Ovary (tissue), 9 donors: ENCODE results near the gene WNT7B. TPM values are rescaled to one million over a fixed set of nuclear protein-coding genes. Genes with fewer than 3 reads are reported as not detected.
A peak's percentile ranks its signal among the peaks of the same experiment; 100 is the strongest.

Experiments used
- DNase-seq, 5 donors: peaks; one replicate each; pipeline ENCODE4 v3.0.0-alpha.2; 2019 to 2020
- H3K27ac ChIP-seq, 2 donors: fragments of 200-600 bp; one replicate each; pipeline versions ENCODE4 v1.5.1 to v1.8.0; 2019 to 2022
- H3K27me3 ChIP-seq: fragments of 200-600 bp; one replicate; pipeline ENCODE4 v1.8.0; 2022
- H3K36me3 ChIP-seq: fragments of 200-600 bp; sonication (generic); one replicate; pipeline ENCODE4 v1.5.1; 2019
- H3K4me1 ChIP-seq: one replicate; pipeline ENCODE4 v1.8.1; 2013; ENCODE audit warnings: mild to moderate bottlenecking, moderate library complexity; ENCODE audit not compliant: insufficient read depth
- H3K4me3 ChIP-seq: fragments of 200-600 bp; sonication (generic); one replicate; pipeline ENCODE4 v1.5.1; 2017
- H3K9me3 ChIP-seq, 2 donors: fragments of 200-600 bp in 1 of 2; sonication (generic) in 1 of 2; one replicate each; pipeline versions ENCODE4 v1.5.1 to v1.8.1; 2013 to 2019; ENCODE audit warnings: mild to moderate bottlenecking in 1 of 2, moderate library complexity in 1 of 2
- EP300 ChIP-seq: sonication (generic); formaldehyde crosslinking; IDR thresholded peaks from one replicate; pipeline ENCODE4 v1.6.1; 2017; ENCODE audit warnings: antibody characterized with exemption
- POLR2A ChIP-seq: fragments of 450-650 bp; IDR thresholded peaks from one replicate; pipeline ENCODE4 v1.6.1; 2017; ENCODE audit warnings: antibody characterized with exemption, mild to moderate bottlenecking, moderate library complexity
- WGBS, 3 donors: extraction: QIAGEN DNeasy Blood & Tissue Kit in 1 of 3; methylation state at CpG; one replicate each; pipeline versions ENCODE4 v1.1.5 to v1.1.7; 2013 to 2017; 5-methylcytosine and 5-hydroxymethylcytosine counted together
- intact Hi-C, 4 donors: fragments of 100-400 bp; cut with DNase I; formaldehyde crosslinking; loops; one replicate each; pipeline versions ENCODE4 v1.11.0 to v1.15.1; 2022 to 2023
- polyA plus RNA-seq, 2 donors: library from polyadenylated mRNA; stranded (reverse); fragments of 200-250 nt in 1 of 2; fragments of 350-450 nt in 1 of 2; fragmentation: Illumina TruSeq in 1 of 2; extraction: RNeasy Lipid Tissue Mini Kit (QIAGEN cat#74804) in 1 of 2; gene quantifications; one replicate each; pipeline ENCODE4 v1.2.3, GENCODE V29; 2013 to 2014
- total RNA-seq, 7 donors: library from RNA; depleted of rRNA in 2 of 7; stranded (reverse); fragments of >200 nt in 2 of 7; fragmentation: NEBNext Ultra II Directional in 3 of 7; extraction: Animal tissue kit (Norgen Biotek cat#: 25700) in 3 of 7; gene quantifications; one replicate each; pipeline versions ENCODE4 v1.1.0 to v1.2.4, GENCODE V29; 2016 to 2023
- TF ChIP-seq, protein P1 (sequence below), 3 donors: fragments of 450-650 bp in 2 of 3; fragments of 200-600 bp in 1 of 3; IDR thresholded peaks; one replicate each; pipeline versions ENCODE4 v1.5.1 to v1.8.0; 2016 to 2022; ENCODE audit warnings: antibody characterized with exemption in 3 of 3, mild to moderate bottlenecking in 1 of 3
- donor health status: DM: no; HTN: no; CAD: no; lungs with moderate emphysema.
- donor health status: DM: no; HTN: no; CAD: no.
- donor health status: Bipolar disorder and iron deficiency.
- donor health status: DM: yes; HTN: yes; CAD: no.
- donor health status: DM: no; HTN: no; CAD: no.
- donor health status: DM: yes; HTN: yes; CAD: no.

WNT7B gene
- total and polyA plus RNA-seq, 9 donors, result 0.22 to 2.5 (median 0.59) TPM; not detected in 5

DNA sequence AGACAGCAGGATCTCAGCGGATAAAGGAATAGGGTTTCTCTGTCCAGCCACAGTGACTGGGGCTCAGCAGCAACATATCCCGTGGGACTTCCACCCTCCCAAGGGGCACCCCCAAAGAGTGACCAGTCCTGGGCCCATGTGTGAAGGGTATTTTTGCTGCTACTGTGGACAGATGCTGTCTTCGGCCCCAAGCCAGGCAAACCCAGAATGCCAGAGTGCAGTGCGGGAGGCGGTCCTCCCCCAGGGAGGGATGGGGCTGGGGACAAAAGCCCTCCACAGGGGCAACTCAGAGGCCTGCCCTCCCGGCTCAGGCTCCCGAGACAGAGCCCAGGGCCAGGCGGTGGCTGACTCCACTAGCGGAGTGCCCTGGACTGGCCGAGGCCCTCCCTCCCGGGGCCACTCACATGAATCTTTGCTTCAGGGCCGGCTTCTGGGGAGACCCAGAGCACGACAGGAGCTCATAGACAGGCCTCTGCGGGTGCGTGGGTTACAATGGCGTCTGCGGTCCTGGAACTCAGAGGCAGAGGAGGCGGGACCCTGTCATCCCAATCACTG is 34.7 kb upstream of the WNT7B start:
- 88 to 95% (median 91%) methylated on average over 18 of the region's 18 CpGs for WGBS, 3 donors
- Histone ChIP-seq H3K27ac (no peak overlapping the region), H3K9me3 (no peaks in the 10 kb centered on the region), H3K4me3 (no peak overlapping the region), H3K4me1 (peaks cover 22% of the 10 kb centered on the region), H3K36me3 (no peaks in the 10 kb centered on the region), H3K27me3 (no peaks in the 10 kb centered on the region)
- intact Hi-C loops, result loop anchor here in 3 of 4 donors (2.0 to 10.0 kb wide), 3 partner anchors 59 to 63 kb away; no protein-coding TSS in a partner anchor
- no peak for TF ChIP-seq EP300
- no peak for TF ChIP-seq POLR2A
- TF ChIP-seq, protein P1, sequence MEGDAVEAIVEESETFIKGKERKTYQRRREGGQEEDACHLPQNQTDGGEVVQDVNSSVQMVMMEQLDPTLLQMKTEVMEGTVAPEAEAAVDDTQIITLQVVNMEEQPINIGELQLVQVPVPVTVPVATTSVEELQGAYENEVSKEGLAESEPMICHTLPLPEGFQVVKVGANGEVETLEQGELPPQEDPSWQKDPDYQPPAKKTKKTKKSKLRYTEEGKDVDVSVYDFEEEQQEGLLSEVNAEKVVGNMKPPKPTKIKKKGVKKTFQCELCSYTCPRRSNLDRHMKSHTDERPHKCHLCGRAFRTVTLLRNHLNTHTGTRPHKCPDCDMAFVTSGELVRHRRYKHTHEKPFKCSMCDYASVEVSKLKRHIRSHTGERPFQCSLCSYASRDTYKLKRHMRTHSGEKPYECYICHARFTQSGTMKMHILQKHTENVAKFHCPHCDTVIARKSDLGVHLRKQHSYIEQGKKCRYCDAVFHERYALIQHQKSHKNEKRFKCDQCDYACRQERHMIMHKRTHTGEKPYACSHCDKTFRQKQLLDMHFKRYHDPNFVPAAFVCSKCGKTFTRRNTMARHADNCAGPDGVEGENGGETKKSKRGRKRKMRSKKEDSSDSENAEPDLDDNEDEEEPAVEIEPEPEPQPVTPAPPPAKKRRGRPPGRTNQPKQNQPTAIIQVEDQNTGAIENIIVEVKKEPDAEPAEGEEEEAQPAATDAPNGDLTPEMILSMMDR (IDR thresholded peaks at IDR 0.05), result no peak
- DNase-seq, result peak in 2 of 5 donors; percentile 21 to 48

DNA sequence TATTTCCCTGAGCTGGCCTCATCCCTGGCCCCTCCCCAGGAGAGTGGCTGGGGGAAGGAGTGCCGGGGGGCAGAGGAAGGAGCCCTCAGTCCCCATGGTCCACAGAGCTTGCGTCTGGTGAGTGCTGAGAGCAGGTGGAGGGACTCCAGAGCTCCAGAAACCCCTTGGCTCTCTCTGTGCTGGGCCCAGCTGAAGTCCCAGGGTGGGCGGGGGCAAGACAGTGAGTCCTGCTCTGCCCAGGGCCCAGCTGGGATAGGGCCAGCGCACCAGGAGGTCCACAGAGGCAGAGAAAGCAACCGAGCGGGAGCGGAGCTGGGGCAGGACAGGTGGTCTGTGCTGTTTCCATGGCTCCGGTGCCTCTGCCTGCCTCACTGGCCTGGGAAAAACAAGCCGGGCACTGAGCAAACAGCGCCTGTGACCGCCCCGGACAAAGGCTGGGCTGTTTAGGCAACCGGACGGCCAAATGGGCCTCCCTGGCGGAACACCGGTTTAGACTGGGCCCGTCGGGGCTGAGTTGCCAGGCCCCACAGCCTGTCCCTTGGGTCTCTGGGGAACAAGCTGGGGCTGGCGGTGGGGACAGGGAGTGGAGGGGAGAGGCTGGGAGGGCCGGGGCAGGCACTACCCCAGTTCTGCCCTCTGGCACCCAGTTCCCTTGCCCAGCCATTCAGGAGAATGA is 34.1 kb upstream of the WNT7B start:
- Histone ChIP-seq H3K27me3 (no peaks in the 10 kb centered on the region), H3K9me3 (no peaks in the 10 kb centered on the region), H3K27ac (no peak overlapping the region), H3K4me1 (peaks cover 25% of the 10 kb centered on the region), H3K4me3 (no peak overlapping the region), H3K36me3 (no peaks in the 10 kb centered on the region)
- intact Hi-C loops, result loop anchor here in 2 of 4 donors (5.0 to 10.0 kb wide), 2 partner anchors 61 to 64 kb away; no protein-coding TSS in a partner anchor
- TF ChIP-seq, protein P1 (IDR thresholded peaks at IDR 0.05), result no peak
- TF ChIP-seq EP300 (no peak), POLR2A (no peak)
- 94 to 98% (median 95%) methylated on average over 20 of the region's 20 CpGs for WGBS, 3 donors
- DNase-seq, result peak in 3 of 5 donors; percentile 44 to 48 (median 46)

DNA sequence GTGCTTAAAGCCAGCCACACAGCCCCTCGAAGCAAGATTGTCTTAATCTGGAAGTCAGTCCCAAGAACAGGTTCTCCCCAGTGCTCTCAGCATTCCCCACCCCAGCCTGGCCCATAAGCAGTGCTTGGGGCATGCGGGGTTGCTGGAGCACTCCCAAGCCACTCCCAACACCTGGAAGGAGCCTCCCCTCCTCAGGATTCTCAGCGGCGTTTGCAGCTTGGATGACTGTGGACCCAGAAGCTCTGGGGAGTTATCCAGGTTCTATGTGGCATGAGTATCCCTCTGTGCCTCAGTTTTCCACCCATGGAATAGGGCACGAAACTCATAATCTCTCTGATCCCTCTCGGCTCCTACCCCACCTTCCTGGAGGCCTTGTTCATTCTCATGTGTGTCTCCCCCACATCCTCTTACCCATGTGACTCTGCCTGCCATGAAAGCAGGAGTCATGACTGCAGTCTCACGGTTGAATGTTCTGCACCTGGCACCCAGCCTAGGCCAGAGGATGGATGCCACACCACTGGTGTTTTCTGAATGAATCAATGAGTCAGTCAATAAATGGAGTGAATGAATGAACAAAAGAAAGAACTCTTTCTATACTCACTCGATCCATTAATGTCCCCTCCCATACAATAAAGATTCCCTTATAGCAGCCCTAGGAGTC is 33.4 kb upstream of the WNT7B start:
- no peak overlapping the region for H3K27ac ChIP-seq
- peaks cover 25% of the 10 kb centered on the region for H3K4me1 ChIP-seq
- peak in 2 of 5 donors; percentile 41 for DNase-seq
- no peak for TF ChIP-seq EP300
- TF ChIP-seq POLR2A, result no peak
- TF ChIP-seq, protein P1 (IDR thresholded peaks at IDR 0.05), result no peak
- no peaks in the 10 kb centered on the region for H3K27me3 ChIP-seq
- 80 to 89% (median 86%) methylated on average over 8 of the region's 8 CpGs for WGBS, 3 donors
- no peaks in the 10 kb centered on the region for H3K36me3 ChIP-seq
- H3K9me3 ChIP-seq, result no peaks in the 10 kb centered on the region
- no peak overlapping the region for H3K4me3 ChIP-seq
- intact Hi-C loops, result loop anchor here in 2 of 4 donors (5.0 to 10.0 kb wide), 2 partner anchors 62 to 64 kb away; no protein-coding TSS in a partner anchor

DNA sequence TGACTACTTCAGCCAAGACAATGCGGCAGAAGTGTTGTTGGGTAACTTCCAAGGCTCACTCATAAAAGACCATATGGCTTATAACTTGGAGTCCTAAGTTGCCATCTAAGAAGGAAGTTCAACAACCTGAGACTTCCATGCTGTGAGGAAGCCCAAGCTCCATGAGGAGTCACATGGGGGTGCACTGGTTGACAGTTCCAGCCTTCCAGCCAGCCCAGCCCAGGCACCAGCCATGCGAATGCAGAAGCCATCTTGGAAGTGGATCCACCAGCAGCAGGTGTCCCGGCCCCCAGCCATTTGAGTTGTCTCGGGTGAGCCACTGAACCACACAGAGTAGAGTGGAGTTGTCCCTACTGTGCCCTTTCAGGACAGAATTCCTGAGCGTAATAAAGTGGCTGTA is 32.8 kb upstream of the WNT7B start:
- WGBS, 3 donors, result 96 to 98% (median 97%) methylated on average over 5 of the region's 5 CpGs
- intact Hi-C loops, result loop anchor here in 2 of 4 donors (5.0 to 10.0 kb wide), 2 partner anchors 63 to 65 kb away; no protein-coding TSS in a partner anchor

More for the DNA sequence above, 32.8 kb upstream of the WNT7B start:
- no peaks in the 10 kb centered on the region for H3K9me3 ChIP-seq
- no peaks in the 10 kb centered on the region for H3K36me3 ChIP-seq
- peaks cover 25% of the 10 kb centered on the region for H3K4me1 ChIP-seq
- TF ChIP-seq POLR2A (no peak), EP300 (no peak)
- TF ChIP-seq, protein P1 (IDR thresholded peaks at IDR 0.05), result no peak
- H3K27ac ChIP-seq, result no peak overlapping the region
- no peaks in the 10 kb centered on the region for H3K27me3 ChIP-seq
- DNase-seq, result peak in 1 of 5 donors; percentile 41
- H3K4me3 ChIP-seq, result no peak overlapping the region
